RWPE1 (cell line): Measurements from ENCODE around the gene B3GALT6.
A peak's percentile ranks its signal among the peaks of the same experiment; 100 is the strongest.

Experiments
- CTCF ChIA-PET: fragments of 350-600 bp; sonication (Branson Sonifier 250); formaldehyde crosslinking; extraction: SDS; loops from one replicate; lab custom pipeline; 2021; lab: Yijun Ruan, JAX
- POLR2A ChIA-PET: fragments of 400-600 bp; formaldehyde crosslinking; extraction: SDS; loops from one replicate; lab custom pipeline; 2020; ENCODE audit warnings: antibody characterized with exemption; ENCODE audit not compliant: low non-redundant PET; lab: Yijun Ruan, JAX
- DNase-seq: peaks from one replicate; pipeline ENCODE4 v3.0.0; 2012; ENCODE audit warnings: low spot score
- H3K27ac ChIP-seq: fragments of 450-650 bp; 2 replicates; pipeline ENCODE4 v1.5.1; 2017
- TF ChIP-seq, protein P1 (sequence below): fragments of 450-650 bp; conservative IDR thresholded peaks from 2 replicates; pipeline ENCODE4 v1.5.1; 2017; ENCODE audit warnings: low read depth, mild to moderate bottlenecking

Gene B3GALT6

DNA sequence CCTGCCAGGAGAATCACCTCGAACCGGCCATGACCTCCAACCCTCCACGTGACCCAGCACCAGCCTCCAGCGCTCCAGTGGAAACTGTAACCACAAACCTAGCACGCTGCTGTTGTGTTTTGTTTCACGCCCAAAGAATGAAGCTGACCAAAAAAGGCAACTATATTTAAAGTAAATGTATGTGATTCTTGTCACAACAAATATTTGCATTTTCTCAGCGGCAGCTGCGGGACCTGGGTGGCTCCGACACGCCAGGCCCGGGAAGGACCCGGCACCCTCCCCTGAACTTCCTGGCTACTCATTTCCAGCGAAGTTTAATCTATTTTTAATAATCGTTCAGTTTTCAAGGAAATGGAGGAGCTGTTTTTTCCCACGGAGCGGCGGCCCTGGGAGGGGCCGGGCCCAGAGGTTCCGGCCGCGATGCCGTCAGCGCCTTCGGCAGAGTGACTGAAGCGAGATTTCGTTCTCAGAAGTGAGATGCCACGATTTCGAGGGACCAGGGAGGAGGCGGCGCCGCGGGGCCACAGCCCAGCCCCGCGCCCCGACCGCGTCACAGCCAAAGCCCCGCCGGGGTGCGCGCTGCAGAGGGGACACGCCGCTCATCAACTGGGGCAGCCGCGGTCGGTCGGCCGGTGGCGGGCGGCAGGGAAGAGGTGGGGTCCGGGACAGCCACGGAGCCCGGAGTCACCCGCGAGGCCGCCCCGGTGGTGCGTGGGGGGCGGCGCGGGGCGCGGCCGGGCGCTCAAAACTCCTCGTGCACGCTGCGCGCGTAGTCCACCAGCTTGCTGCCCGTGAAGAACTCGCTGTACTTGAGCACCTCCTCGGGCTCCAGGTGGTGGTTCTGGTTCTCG is 15.0 kb upstream of the B3GALT6 start:
- CTCF ChIA-PET: interaction anchor here (0.6 kb wide), 1 partner anchor 57 kb away, joined by 3 read pairs; no protein-coding TSS in a partner anchor
- no peak for DNase-seq
- TF ChIP-seq, protein P1, sequence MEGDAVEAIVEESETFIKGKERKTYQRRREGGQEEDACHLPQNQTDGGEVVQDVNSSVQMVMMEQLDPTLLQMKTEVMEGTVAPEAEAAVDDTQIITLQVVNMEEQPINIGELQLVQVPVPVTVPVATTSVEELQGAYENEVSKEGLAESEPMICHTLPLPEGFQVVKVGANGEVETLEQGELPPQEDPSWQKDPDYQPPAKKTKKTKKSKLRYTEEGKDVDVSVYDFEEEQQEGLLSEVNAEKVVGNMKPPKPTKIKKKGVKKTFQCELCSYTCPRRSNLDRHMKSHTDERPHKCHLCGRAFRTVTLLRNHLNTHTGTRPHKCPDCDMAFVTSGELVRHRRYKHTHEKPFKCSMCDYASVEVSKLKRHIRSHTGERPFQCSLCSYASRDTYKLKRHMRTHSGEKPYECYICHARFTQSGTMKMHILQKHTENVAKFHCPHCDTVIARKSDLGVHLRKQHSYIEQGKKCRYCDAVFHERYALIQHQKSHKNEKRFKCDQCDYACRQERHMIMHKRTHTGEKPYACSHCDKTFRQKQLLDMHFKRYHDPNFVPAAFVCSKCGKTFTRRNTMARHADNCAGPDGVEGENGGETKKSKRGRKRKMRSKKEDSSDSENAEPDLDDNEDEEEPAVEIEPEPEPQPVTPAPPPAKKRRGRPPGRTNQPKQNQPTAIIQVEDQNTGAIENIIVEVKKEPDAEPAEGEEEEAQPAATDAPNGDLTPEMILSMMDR: no peak
- POLR2A ChIA-PET: no interaction called here
- peak overlapping the region; percentile 75 for H3K27ac ChIP-seq

DNA sequence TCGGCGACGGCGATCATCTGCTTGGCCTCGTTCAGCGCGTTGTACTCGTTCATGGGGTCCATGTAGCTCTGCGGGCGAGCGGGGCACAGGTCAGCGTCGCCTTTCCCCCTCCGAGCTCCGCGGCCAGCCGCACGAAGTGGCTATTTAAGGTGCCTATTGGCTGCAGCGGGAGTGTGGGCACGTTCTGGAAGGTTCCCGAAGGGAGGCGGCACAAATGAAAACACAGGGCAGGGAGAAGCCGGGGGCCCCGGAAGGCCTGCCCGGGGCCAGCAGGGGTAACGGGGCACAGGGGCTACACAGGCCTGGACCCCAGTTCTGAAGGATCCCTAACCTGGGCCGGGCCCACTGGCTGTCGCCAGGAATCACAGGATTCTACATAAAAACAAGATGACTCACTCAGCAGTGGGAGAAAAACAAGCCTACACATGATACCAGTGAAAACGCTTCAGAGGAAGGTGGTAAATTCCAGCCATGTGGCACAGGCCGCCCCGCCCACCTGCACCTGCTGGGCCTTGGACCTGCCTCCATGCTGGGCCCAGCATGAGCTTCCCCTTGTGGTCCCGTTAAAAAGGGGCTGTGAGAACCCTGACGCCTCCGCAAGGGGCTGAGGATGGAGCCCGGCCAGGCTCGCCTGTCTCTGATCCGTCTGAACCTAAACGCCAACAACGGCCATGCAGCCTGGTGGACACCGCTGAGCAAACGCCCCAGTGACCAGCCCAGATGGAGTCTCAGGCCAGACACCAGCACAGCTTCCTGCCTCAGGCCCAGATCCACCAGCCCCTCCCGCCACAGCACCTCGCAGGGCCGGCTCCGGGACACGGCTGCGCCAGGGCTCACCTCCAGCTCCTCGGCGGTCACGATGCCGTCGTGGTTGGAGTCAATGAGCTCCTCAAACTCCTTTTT is 14.2 kb upstream of the B3GALT6 start:
- POLR2A ChIA-PET: no interaction called here
- peak overlapping the region; percentile 75 for H3K27ac ChIP-seq
- TF ChIP-seq, protein P1: no peak
- CTCF ChIA-PET: interaction anchor here (0.6 kb wide), 1 partner anchor 58 kb away, joined by 3 read pairs; no protein-coding TSS in a partner anchor
- DNase-seq: peak; percentile 91

DNA sequence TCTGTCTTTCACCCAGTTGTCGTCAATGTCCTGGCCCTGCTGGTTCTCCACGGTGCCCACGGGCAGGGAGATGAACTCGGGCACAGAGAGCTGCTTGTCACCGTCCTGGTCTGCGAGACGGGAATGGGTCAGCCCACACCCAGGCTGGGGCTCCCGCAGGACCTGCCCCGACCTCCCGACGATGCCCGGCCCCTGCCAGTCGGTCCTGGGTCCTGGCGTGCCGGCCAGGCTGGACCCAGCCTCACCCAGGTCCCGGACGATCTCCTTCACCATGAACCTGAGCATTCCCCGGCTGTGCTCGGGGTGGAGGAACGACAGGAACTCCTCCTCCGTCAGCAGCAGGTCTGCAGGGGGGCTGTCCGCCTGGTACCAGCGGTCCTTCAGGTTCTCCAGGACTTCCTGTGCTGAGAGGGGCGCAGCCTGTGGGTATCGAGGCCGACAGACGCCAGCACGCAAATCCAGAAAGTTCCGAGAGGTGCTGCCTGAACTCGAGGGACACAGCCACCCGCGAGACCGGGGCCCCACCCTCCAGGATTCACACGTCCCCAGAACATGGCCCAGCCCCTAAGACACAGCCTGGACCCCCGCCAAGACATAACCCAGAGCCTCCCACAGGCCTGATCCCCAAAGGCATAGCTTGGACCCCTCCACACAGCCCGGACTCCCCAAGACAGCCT is 13.4 kb upstream of the B3GALT6 start:
- ChIA-PET CTCF (no interaction called here), POLR2A (no interaction called here)
- H3K27ac ChIP-seq: peak overlapping the region; percentile 75
- DNase-seq: no peak
- TF ChIP-seq, protein P1: no peak

DNA sequence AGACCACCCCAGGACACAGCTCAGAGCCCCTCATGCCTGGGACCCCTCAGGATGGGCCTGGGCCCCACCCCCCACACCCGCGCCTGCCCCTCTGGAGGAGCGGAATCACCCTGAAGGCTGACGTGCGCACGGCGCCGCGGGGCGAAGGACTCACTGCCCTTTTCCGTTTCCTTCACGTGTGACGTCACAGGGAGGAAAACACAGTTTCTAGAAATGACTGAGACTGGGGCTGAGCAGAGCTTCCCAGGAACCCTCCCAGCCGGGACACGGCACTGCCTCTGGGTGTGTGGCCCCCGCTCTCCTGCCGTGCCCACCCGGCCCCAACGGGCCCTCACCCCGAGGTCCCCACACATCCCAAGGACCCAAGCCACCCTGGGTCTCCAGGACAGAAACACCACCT is 12.7 kb upstream of the B3GALT6 start:
- TF ChIP-seq, protein P1: no peak
- ChIA-PET CTCF (no interaction called here), POLR2A (no interaction called here)
- H3K27ac ChIP-seq: peak overlapping the region; percentile 75
- no peak for DNase-seq

DNA sequence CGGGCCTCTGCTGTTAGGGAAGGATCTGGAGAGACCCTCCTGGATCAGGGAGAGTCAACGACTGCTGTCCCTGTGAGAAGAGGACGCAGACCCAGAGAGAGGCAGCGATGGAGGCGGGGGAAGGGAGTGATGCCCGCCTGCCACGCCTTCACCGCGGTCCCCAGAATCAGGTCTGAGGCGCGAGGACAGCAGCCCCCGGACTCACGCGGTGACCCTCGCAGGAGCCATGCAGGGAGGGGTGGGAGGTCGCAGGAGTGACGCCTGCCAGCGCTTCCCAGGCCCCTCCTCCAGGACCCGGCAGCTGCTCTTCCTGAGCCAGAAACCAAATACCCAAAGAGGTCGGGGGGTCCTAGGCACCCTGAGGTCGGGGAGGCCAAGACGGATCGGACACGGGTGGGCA is 11.8 kb upstream of the B3GALT6 start:
- TF ChIP-seq, protein P1: no peak
- ChIA-PET POLR2A (no interaction called here), CTCF (interaction anchor here (0.7 kb wide), 1 partner anchor 206 kb away, joined by 3 read pairs; no protein-coding TSS in a partner anchor)
- DNase-seq: no peak
- H3K27ac ChIP-seq: peak overlapping the region; percentile 75; the same call in 1 of the 2 replicates
